HG03565 (cell line): ENCODE results near the gene SPP1.
"Not testable (repeated sequence)": the region's sequence is repeated elsewhere in the genome, so short reads cannot be mapped to it uniquely, and the experiment has no call there.

Experiments used
- ATAC-seq: cut with Tn5 transposase; IDR thresholded peaks from one replicate; pipeline ENCODE4 v1.9.1; 2021; ENCODE audit warnings: mild to moderate bottlenecking, moderate library complexity; ENCODE audit not compliant: unreplicated experiment

SPP1 gene

GRCh38 chr4:87975466-87975865, at the start of gene SPP1:
Gene SPP1, plus strand, starts transcription at chr4:87975714. Its CDS starts 1,182 bp downstream, at chr4:87976896.
- no peak for ATAC-seq

GRCh38 chr4:87926554-87927098, 48.9 kb upstream of the SPP1 start:
- no peak for ATAC-seq

GRCh38 chr4:87930629-87931028, 44.9 kb upstream of the SPP1 start:
- no peak for ATAC-seq

- no peak for ATAC-seq
These were observed 43.6 kb upstream of the SPP1 start for GRCh38 chr4:87931932-87932331.

GRCh38 chr4:87932718-87933141, 42.8 kb upstream of the SPP1 start:
- ATAC-seq: no peak

- no peak for ATAC-seq
These were observed 42.2 kb upstream of the SPP1 start for GRCh38 chr4:87933337-87933736.

GRCh38 chr4:87934157-87934704, 41.3 kb upstream of the SPP1 start:
- ATAC-seq: no peak

GRCh38 chr4:87934973-87935372, 40.5 kb upstream of the SPP1 start:
- ATAC-seq: no peak

- ATAC-seq: not testable (repeated sequence)
These were observed 39.6 kb upstream of the SPP1 start for GRCh38 chr4:87935954-87936353.

- ATAC-seq: no peak
These were observed 38.0 kb upstream of the SPP1 start for GRCh38 chr4:87937523-87937922.

GRCh38 chr4:87938746-87939145, 36.8 kb upstream of the SPP1 start:
- ATAC-seq: no peak

- ATAC-seq: no peak
These were observed 35.4 kb upstream of the SPP1 start for GRCh38 chr4:87939978-87940690.

- ATAC-seq: not testable (repeated sequence)
These were observed 34.7 kb upstream of the SPP1 start for GRCh38 chr4:87940809-87941208.

GRCh38 chr4:87941537-87942392, 33.7 kb upstream of the SPP1 start:
- no peak for ATAC-seq

- ATAC-seq: no peak
These were observed 31.8 kb upstream of the SPP1 start for GRCh38 chr4:87943660-87944149.

- ATAC-seq: no peak
These were observed 30.5 kb upstream of the SPP1 start for GRCh38 chr4:87944967-87945366.

- no peak for ATAC-seq
These were observed 28.7 kb upstream of the SPP1 start for GRCh38 chr4:87946766-87947165.

- no peak for ATAC-seq
These were observed 27.9 kb upstream of the SPP1 start for GRCh38 chr4:87947381-87948160.

GRCh38 chr4:87949961-87950360, 25.6 kb upstream of the SPP1 start:
- no peak for ATAC-seq

- no peak for ATAC-seq
These were observed 25.0 kb upstream of the SPP1 start for GRCh38 chr4:87950493-87950892.
